Hematopoietic multipotent progenitor cell treated with erythropoietin and hydrocortisone succinate and interleukin-3 and kit ligand, for 15 days (in vitro differentiated cells): ENCODE results near the gene USP17L26.
"Not testable (repeated sequence)": the region's sequence is repeated elsewhere in the genome, so short reads cannot be mapped to it uniquely, and the experiment has no call there.

Experiments
- DNase-seq: peaks from one replicate; pipeline ENCODE4 v3.0.0-alpha.2; 2015; ENCODE audit warnings: low spot score

The USP17L26 gene, protein sequence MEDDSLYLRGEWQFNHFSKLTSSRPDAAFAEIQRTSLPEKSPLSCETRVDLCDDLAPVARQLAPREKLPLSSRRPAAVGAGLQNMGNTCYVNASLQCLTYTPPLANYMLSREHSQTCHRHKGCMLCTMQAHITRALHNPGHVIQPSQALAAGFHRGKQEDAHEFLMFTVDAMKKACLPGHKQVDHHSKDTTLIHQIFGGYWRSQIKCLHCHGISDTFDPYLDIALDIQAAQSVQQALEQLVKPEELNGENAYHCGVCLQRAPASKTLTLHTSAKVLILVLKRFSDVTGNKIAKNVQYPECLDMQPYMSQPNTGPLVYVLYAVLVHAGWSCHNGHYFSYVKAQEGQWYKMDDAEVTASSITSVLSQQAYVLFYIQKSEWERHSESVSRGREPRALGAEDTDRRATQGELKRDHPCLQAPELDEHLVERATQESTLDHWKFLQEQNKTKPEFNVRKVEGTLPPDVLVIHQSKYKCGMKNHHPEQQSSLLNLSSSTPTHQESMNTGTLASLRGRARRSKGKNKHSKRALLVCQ

DNA sequence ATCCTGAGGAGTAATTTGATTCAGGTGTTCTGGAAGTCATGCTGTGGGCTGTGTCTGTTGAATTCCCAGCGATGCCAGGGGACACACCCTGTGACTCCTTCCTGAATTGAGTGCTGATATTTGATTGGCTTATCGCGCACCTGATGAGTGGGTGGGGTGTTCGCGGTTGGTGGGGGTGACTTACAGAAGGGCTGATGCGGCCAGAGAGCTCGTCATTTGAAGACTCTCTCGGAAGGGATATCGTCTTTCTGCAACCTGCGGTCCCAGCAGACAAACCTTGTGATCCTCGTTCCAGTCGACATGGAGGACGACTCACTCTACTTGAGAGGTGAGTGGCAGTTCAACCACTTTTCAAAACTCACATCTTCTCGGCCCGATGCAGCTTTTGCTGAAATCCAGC is at the start of gene USP17L26:
USP17L26 (plus strand) TSS at position 301 of the 400 bp plus-strand sequence; CDS start at position 301, 0 bp downstream.
- not testable (repeated sequence) for DNase-seq

DNA sequence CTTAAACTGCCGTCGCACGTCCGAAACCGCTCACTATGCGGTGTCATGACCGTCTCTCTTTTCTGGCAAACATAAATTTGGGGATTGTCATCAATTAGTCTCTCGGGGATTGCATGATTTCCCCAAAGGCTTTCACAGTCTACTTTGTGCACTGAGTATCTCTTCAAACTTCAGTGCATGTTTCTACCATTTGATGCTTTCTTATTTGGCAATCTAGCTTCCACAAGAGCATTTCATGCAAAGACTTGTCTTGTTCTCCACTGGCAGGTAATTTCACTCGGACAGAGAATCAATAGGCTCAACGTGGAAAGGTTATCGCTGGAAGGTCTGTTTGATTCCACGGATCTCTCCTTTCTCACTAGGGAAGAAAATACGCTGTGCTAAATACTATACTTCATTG is 10.3 kb upstream of the USP17L26 start:
- DNase-seq = not testable (repeated sequence)

GRCh38 chr4:9324865-9325264 is 9.6 kb upstream of the USP17L26 start, which contains the start of gene USP17L24:
USP17L24 (plus strand) TSS chr4:9325165; CDS start chr4:9325165, 0 bp downstream.
- not testable (repeated sequence) for DNase-seq

GRCh38 chr4:9329611-9330010 is 4.8 kb upstream of the USP17L26 start, which contains the start of gene USP17L25:
USP17L25 (plus strand) TSS chr4:9329911; CDS start chr4:9329911, 0 bp downstream.
- not testable (repeated sequence) for DNase-seq

DNA sequence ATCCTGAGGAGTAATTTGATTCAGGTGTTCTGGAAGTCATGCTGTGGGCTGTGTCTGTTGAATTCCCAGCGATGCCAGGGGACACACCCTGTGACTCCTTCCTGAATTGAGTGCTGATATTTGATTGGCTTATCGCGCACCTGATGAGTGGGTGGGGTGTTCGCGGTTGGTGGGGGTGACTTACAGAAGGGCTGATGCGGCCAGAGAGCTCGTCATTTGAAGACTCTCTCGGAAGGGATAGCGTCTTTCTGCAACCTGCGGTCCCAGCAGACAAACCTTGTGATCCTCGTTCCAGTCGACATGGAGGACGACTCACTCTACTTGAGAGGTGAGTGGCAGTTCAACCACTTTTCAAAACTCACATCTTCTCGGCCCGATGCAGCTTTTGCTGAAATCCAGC is 4.6 kb downstream of the USP17L26 start, which contains the start of gene USP17L5:
USP17L5 (plus strand) TSS at position 301 of the 400 bp plus-strand sequence; CDS start at position 301, 0 bp downstream.
- not testable (repeated sequence) for DNase-seq

DNA sequence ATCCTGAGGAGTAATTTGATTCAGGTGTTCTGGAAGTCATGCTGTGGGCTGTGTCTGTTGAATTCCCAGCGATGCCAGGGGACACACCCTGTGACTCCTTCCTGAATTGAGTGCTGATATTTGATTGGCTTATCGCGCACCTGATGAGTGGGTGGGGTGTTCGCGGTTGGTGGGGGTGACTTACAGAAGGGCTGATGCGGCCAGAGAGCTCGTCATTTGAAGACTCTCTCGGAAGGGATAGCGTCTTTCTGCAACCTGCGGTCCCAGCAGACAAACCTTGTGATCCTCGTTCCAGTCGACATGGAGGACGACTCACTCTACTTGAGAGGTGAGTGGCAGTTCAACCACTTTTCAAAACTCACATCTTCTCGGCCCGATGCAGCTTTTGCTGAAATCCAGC is 9.4 kb downstream of the USP17L26 start, which contains the start of gene USP17L27:
USP17L27 (plus strand) TSS at position 301 of the 400 bp plus-strand sequence; CDS start at position 301, 0 bp downstream.
- not testable (repeated sequence) for DNase-seq

DNA sequence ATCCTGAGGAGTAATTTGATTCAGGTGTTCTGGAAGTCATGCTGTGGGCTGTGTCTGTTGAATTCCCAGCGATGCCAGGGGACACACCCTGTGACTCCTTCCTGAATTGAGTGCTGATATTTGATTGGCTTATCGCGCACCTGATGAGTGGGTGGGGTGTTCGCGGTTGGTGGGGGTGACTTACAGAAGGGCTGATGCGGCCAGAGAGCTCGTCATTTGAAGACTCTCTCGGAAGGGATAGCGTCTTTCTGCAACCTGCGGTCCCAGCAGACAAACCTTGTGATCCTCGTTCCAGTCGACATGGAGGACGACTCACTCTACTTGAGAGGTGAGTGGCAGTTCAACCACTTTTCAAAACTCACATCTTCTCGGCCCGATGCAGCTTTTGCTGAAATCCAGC is 14.1 kb downstream of the USP17L26 start, which contains the start of gene USP17L28:
USP17L28 (plus strand) TSS at position 301 of the 400 bp plus-strand sequence; CDS start at position 301, 0 bp downstream.
- DNase-seq = not testable (repeated sequence)

- DNase-seq = not testable (repeated sequence)
Measured at GRCh38 chr4:9350866-9351265, 16.4 kb downstream of the USP17L26 start.

DNA sequence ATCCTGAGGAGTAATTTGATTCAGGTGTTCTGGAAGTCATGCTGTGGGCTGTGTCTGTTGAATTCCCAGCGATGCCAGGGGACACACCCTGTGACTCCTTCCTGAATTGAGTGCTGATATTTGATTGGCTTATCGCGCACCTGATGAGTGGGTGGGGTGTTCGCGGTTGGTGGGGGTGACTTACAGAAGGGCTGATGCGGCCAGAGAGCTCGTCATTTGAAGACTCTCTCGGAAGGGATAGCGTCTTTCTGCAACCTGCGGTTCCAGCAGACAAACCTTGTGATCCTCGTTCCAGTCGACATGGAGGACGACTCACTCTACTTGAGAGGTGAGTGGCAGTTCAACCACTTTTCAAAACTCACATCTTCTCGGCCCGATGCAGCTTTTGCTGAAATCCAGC is 18.9 kb downstream of the USP17L26 start, which contains the start of gene USP17L29:
USP17L29 (plus strand) TSS at position 301 of the 400 bp plus-strand sequence; CDS start at position 301, 0 bp downstream.
- DNase-seq = not testable (repeated sequence)

DNA sequence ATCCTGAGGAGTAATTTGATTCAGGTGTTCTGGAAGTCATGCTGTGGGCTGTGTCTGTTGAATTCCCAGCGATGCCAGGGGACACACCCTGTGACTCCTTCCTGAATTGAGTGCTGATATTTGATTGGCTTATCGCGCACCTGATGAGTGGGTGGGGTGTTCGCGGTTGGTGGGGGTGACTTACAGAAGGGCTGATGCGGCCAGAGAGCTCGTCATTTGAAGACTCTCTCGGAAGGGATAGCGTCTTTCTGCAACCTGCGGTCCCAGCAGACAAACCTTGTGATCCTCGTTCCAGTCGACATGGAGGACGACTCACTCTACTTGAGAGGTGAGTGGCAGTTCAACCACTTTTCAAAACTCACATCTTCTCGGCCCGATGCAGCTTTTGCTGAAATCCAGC is 28.4 kb downstream of the USP17L26 start, which contains the start of gene USP17L30:
USP17L30 (plus strand) TSS at position 301 of the 400 bp plus-strand sequence; CDS start at position 301, 0 bp downstream.
- not testable (repeated sequence) for DNase-seq

- not testable (repeated sequence) for DNase-seq
Measured at GRCh38 chr4:9379881-9380280, 45.4 kb downstream of the USP17L26 start.

GRCh38 chr4:9381012-9381534 is 46.6 kb downstream of the USP17L26 start:
- DNase-seq = not testable (repeated sequence)

GRCh38 chr4:9384126-9384525 is 49.7 kb downstream of the USP17L26 start:
- no peak for DNase-seq
